Measurements from ENCODE around the gene PRKAR1B.
"Not testable (repeated sequence)": the region's sequence is repeated elsewhere in the genome, so short reads cannot be mapped to it uniquely, and the experiment has no call there.

PRKAR1B gene

DNA sequence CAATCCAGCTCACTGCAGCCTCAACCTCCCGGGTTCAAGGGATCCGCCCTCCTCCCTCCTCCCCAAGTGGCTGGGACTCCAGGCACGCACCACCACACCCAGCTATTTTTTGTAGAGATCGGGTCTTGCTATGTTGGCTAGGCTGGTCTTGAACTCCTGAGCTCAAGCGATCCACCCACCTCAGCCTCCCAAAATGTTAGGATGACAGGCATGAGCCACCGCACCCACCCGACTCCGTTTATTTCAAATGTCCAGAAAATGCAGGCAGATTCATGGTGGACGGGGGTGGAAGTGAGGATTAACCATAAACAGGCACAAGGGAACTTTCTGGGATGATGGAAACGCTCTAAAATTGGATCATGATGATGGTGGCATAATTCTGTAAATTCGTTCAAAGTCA lies 85.1 kb downstream of the PRKAR1B start:
- TF ChIP-seq CTCF (conservative IDR thresholded peaks at IDR 0.05; ENCODE audit: low read depth, low read length), result no peak
- H3K4me3 ChIP-seq (ENCODE audit: low read depth, low read length), result no peak overlapping the region

DNA sequence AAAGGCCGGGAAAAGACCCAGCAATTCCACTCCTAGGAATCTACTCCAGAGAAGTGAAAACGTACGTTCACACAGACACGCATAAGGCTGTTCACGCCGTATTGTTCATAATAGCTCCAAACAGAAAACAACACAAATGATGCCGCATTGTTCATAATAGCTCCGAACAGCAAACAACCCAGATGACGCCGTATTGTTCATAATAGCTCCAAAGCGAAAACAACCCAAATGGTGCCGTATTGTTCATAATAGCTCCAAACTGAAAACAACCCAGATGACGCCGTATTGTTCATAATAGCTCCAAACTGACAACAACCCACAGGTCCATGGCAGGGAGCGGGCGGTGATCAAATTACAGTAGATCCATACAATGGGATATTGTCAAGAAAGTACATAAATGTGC lies 85.8 kb downstream of the PRKAR1B start:
- H3K4me3 ChIP-seq (ENCODE audit: low read depth, low read length), result no peak overlapping the region
- TF ChIP-seq CTCF (conservative IDR thresholded peaks at IDR 0.05; ENCODE audit: low read depth, low read length), result no peak
- DNase-seq (ENCODE audit: low read depth), result peak; percentile 15

More for the DNA sequence above, 85.1 kb downstream of the PRKAR1B start:
- no peak for DNase-seq (ENCODE audit: low read depth)

GRCh38 chr7:638256-639011 lies 88.6 kb downstream of the PRKAR1B start:
- no peak for DNase-seq (ENCODE audit: low read depth)
- no peak overlapping the region for H3K4me3 ChIP-seq (ENCODE audit: low read depth, low read length)
- TF ChIP-seq CTCF (conservative IDR thresholded peaks at IDR 0.05; ENCODE audit: low read depth, low read length), result no peak

DNA sequence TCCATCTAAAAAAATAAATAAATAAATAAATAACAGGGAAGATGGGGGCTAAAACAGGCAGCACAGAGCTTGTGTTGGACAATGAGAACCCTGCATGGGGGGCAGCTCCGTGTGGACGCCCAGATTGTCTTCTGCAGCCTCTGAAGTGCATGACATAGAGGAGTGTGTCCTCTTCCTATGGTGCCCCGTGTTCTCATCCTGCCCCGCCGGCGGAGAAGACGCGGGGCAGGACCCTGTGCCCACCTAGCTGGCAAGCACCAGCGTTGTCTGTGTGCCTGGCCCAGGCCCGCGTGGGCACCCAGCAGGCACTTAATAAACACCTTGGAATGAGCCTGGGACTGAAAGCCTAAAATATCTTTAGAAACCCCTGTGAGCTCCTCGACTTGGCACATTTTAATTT lies 89.3 kb downstream of the PRKAR1B start:
- TF ChIP-seq CTCF (conservative IDR thresholded peaks at IDR 0.05; ENCODE audit: low read depth, low read length), result no peak
- no peak overlapping the region for H3K4me3 ChIP-seq (ENCODE audit: low read depth, low read length)
- DNase-seq (ENCODE audit: low read depth), result no peak

GRCh38 chr7:636396-636795 lies 90.7 kb downstream of the PRKAR1B start:
- DNase-seq (ENCODE audit: low read depth), result peak; percentile 38
- peak; percentile 65 for TF ChIP-seq CTCF (conservative IDR thresholded peaks at IDR 0.05; ENCODE audit: low read depth, low read length)
- no peak overlapping the region for H3K4me3 ChIP-seq (ENCODE audit: low read depth, low read length)

DNA sequence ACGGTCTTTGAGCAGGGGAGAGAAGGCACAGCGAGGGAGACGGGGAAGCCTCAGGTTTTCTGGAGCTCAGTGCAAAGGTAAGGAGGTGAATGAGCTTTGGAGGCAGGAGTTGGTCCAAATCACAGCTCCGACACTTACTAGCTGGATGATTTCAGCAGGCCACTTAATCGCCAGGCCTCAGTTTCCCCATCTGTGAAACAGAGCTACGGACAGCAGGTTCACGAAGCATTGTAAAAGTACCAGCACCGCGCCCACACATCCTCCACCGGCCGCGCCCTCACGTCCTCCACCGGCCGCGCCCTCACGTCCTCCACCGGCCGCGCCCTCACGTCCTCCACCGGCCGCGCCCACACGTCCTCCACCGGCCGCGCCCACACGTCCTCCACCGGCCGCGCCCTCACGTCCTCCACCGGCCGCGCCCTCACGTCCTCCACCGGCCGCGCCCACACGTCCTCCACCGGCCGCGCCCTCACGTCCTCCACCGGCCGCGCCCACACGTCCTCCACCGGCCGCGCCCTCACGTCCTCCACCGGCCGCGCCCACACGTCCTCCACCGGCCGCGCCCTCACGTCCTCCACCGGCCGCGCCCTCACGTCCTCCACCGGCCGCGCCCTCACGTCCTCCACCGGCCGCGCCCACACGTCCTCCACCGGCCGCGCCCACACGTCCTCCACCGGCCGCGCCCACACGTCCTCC lies 91.2 kb downstream of the PRKAR1B start:
- DNase-seq (ENCODE audit: low read depth); H3K4me3 ChIP-seq (ENCODE audit: low read depth, low read length): not testable (repeated sequence)

GRCh38 chr7:635227-635626 lies 91.9 kb downstream of the PRKAR1B start:
- H3K4me3 ChIP-seq (ENCODE audit: low read depth, low read length), result no peak overlapping the region
- no peak for DNase-seq (ENCODE audit: low read depth)
- TF ChIP-seq CTCF (conservative IDR thresholded peaks at IDR 0.05; ENCODE audit: low read depth, low read length), result no peak
